Neutrophil (primary cell): ENCODE data around the gene GSS.

Experiments
- H3K27ac ChIP-seq: fragments of 200-600 bp; sonication (generic); 2 replicates; pipeline ENCODE4 v1.5.1; 2016; ENCODE audit warnings: mild to moderate bottlenecking, moderate library complexity
- H3K27me3 ChIP-seq: fragments of 200-600 bp; sonication (generic); 2 replicates; pipeline ENCODE4 v1.6.0; 2016; ENCODE audit warnings: mild to moderate bottlenecking
- H3K36me3 ChIP-seq: fragments of 200-600 bp; sonication (generic); 2 replicates; pipeline ENCODE4 v1.5.1; 2017
- H3K4me1 ChIP-seq, 2 experiments: fragments of 200-600 bp in 1 of 2; sonication (generic) in 1 of 2; 1 replicate in 1 of 2; 2 replicates in 1 of 2; pipeline versions ENCODE4 v1.5.1 to v1.6.1; 2013 to 2016; ENCODE audit warnings: low read depth in 1 of 2, low read length in 1 of 2, mild to moderate bottlenecking in 1 of 2, moderate library complexity in 1 of 2; ENCODE audit not compliant: control insufficient read depth in 1 of 2, insufficient read depth in 1 of 2
- H3K4me3 ChIP-seq, 2 experiments: fragments of 200-600 bp in 1 of 2; sonication (generic) in 1 of 2; 1 replicate in 1 of 2; 2 replicates in 1 of 2; pipeline ENCODE4 v1.5.1; 2013 to 2016; ENCODE audit warnings: low read depth in 1 of 2, low read length in 1 of 2, mild to moderate bottlenecking in 1 of 2, moderate library complexity in 1 of 2
- H3K9me3 ChIP-seq: fragments of 200-600 bp; sonication (generic); 2 replicates; pipeline ENCODE4 v1.5.1; 2016
- CTCF ChIP-seq: fragments of 200-600 bp; sonication (generic); IDR thresholded peaks from 2 replicates; pipeline ENCODE4 v1.5.1; 2016; ENCODE audit warnings: antibody characterized with exemption

Gene GSS

GRCh38 chr20:34941226-34941625 lies 14.4 kb downstream of the GSS start:
- no peak overlapping the region for H3K27ac ChIP-seq
- no peaks in the 10 kb centered on the region for H3K9me3 ChIP-seq
- H3K4me1 ChIP-seq: no peaks in the 10 kb centered on the region
- no peak overlapping the region for H3K4me3 ChIP-seq
- no peaks in the 10 kb centered on the region for H3K27me3 ChIP-seq
- H3K36me3 ChIP-seq: peaks cover 10% of the 10 kb centered on the region
- TF ChIP-seq CTCF: no peak

- Histone ChIP-seq H3K27ac (no peak overlapping the region), H3K4me3 (no peak overlapping the region), H3K9me3 (no peaks in the 10 kb centered on the region), H3K4me1 (no peaks in the 10 kb centered on the region), H3K27me3 (no peaks in the 10 kb centered on the region), H3K36me3 (peaks cover 10% of the 10 kb centered on the region)
- no peak for TF ChIP-seq CTCF
Measured at GRCh38 chr20:34940081-34940481, 15.5 kb downstream of the GSS start.

GRCh38 chr20:34938466-34939163 lies 17.0 kb downstream of the GSS start:
- TF ChIP-seq CTCF: no peak
- H3K4me1 ChIP-seq: no peaks in the 10 kb centered on the region
- H3K4me3 ChIP-seq: no peak overlapping the region
- H3K27ac ChIP-seq: no peak overlapping the region
- no peaks in the 10 kb centered on the region for H3K27me3 ChIP-seq
- H3K9me3 ChIP-seq: no peaks in the 10 kb centered on the region
- H3K36me3 ChIP-seq: peaks cover 10% of the 10 kb centered on the region

- TF ChIP-seq CTCF: no peak
- Histone ChIP-seq H3K4me1 (no peaks in the 10 kb centered on the region), H3K27me3 (no peaks in the 10 kb centered on the region), H3K36me3 (peaks cover 51% of the 10 kb centered on the region), H3K4me3 (no peak overlapping the region), H3K27ac (no peak overlapping the region), H3K9me3 (no peaks in the 10 kb centered on the region)
Measured at GRCh38 chr20:34931771-34932170, 23.8 kb downstream of the GSS start.

- Histone ChIP-seq H3K4me1 (no peaks in the 10 kb centered on the region), H3K27ac (no peak overlapping the region), H3K36me3 (peaks cover 85% of the 10 kb centered on the region), H3K27me3 (no peaks in the 10 kb centered on the region), H3K9me3 (no peaks in the 10 kb centered on the region), H3K4me3 (no peak overlapping the region)
- no peak for TF ChIP-seq CTCF
Measured at GRCh38 chr20:34928411-34928810, 27.2 kb downstream of the GSS start.
